ENCODE results near the gene PKIB.

Gene PKIB

DNA sequence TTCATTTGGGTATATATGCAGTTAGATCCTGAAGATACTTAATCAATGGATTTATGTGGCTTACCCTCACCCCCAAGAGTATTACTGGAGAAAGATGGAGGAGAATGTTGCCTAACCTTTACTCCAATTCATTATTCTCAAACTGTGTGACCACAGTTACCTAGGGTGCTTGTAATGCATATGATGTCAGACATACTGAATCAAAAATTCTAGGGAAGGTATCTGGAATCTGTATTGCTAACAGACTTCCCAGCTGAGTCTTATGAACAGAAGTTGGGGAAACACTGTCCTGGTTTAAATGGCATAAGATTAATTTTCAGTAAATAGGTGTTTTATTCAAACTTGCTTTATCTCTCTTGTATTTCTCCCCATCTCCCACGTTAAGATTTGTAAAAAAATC is 83.9 kb downstream of the PKIB start:
- ATAC-seq, result no peak
- TF ChIP-seq, protein P1, sequence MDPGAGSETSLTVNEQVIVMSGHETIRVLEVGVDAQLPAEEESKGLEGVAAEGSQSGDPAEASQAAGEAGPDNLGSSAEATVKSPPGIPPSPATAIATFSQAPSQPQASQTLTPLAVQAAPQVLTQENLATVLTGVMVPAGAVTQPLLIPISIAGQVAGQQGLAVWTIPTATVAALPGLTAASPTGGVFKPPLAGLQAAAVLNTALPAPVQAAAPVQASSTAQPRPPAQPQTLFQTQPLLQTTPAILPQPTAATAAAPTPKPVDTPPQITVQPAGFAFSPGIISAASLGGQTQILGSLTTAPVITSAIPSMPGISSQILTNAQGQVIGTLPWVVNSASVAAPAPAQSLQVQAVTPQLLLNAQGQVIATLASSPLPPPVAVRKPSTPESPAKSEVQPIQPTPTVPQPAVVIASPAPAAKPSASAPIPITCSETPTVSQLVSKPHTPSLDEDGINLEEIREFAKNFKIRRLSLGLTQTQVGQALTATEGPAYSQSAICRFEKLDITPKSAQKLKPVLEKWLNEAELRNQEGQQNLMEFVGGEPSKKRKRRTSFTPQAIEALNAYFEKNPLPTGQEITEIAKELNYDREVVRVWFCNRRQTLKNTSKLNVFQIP (CRISPR knock-in tag; IDR thresholded peaks at IDR 0.05; ENCODE audit: borderline replicate concordance, low read depth), result no peak
- TF ChIP-seq RARB (CRISPR knock-in tag; IDR thresholded peaks at IDR 0.05) (no peak), ZNF70 (CRISPR knock-in tag; IDR thresholded peaks at IDR 0.05) (no peak), TCF4 (CRISPR knock-in tag; IDR thresholded peaks at IDR 0.05; ENCODE audit: borderline replicate concordance) (no peak), ZNF8 (CRISPR knock-in tag; IDR thresholded peaks at IDR 0.05) (no peak), ISL1 (CRISPR knock-in tag; IDR thresholded peaks at IDR 0.05) (no peak), OSR1 (CRISPR knock-in tag; IDR thresholded peaks at IDR 0.05) (no peak), ZC3H10 (CRISPR knock-in tag; IDR thresholded peaks at IDR 0.05) (no peak), BACH2 (CRISPR knock-in tag; IDR thresholded peaks at IDR 0.05; ENCODE audit: borderline replicate concordance) (no peak), ZNF565 (CRISPR knock-in tag; conservative IDR thresholded peaks at IDR 0.05; ENCODE audit: low read depth) (no peak), SNAI2 (CRISPR knock-in tag; IDR thresholded peaks at IDR 0.05) (no peak), TOX (CRISPR knock-in tag; IDR thresholded peaks at IDR 0.05; ENCODE audit: borderline replicate concordance) (no peak), GLIS3 (CRISPR knock-in tag; IDR thresholded peaks at IDR 0.05) (no peak), ESRRG (CRISPR knock-in tag; IDR thresholded peaks at IDR 0.05) (no peak), ZFP30 (CRISPR knock-in tag; IDR thresholded peaks at IDR 0.05) (no peak), ZFP3 (CRISPR knock-in tag; IDR thresholded peaks at IDR 0.05) (no peak)
- TF ChIP-seq, protein P2, sequence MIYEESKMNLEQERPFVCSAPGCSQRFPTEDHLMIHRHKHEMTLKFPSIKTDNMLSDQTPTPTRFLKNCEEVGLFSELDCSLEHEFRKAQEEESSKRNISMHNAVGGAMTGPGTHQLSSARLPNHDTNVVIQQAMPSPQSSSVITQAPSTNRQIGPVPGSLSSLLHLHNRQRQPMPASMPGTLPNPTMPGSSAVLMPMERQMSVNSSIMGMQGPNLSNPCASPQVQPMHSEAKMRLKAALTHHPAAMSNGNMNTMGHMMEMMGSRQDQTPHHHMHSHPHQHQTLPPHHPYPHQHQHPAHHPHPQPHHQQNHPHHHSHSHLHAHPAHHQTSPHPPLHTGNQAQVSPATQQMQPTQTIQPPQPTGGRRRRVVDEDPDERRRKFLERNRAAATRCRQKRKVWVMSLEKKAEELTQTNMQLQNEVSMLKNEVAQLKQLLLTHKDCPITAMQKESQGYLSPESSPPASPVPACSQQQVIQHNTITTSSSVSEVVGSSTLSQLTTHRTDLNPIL (CRISPR knock-in tag; IDR thresholded peaks at IDR 0.05; ENCODE audit: low read depth), result no peak
- TF ChIP-seq, protein P3, sequence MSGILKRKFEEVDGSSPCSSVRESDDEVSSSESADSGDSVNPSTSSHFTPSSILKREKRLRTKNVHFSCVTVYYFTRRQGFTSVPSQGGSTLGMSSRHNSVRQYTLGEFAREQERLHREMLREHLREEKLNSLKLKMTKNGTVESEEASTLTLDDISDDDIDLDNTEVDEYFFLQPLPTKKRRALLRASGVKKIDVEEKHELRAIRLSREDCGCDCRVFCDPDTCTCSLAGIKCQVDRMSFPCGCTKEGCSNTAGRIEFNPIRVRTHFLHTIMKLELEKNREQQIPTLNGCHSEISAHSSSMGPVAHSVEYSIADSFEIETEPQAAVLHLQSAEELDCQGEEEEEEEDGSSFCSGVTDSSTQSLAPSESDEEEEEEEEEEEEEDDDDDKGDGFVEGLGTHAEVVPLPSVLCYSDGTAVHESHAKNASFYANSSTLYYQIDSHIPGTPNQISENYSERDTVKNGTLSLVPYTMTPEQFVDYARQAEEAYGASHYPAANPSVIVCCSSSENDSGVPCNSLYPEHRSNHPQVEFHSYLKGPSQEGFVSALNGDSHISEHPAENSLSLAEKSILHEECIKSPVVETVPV (CRISPR knock-in tag; IDR thresholded peaks at IDR 0.05), result no peak
- TF ChIP-seq, protein P4, sequence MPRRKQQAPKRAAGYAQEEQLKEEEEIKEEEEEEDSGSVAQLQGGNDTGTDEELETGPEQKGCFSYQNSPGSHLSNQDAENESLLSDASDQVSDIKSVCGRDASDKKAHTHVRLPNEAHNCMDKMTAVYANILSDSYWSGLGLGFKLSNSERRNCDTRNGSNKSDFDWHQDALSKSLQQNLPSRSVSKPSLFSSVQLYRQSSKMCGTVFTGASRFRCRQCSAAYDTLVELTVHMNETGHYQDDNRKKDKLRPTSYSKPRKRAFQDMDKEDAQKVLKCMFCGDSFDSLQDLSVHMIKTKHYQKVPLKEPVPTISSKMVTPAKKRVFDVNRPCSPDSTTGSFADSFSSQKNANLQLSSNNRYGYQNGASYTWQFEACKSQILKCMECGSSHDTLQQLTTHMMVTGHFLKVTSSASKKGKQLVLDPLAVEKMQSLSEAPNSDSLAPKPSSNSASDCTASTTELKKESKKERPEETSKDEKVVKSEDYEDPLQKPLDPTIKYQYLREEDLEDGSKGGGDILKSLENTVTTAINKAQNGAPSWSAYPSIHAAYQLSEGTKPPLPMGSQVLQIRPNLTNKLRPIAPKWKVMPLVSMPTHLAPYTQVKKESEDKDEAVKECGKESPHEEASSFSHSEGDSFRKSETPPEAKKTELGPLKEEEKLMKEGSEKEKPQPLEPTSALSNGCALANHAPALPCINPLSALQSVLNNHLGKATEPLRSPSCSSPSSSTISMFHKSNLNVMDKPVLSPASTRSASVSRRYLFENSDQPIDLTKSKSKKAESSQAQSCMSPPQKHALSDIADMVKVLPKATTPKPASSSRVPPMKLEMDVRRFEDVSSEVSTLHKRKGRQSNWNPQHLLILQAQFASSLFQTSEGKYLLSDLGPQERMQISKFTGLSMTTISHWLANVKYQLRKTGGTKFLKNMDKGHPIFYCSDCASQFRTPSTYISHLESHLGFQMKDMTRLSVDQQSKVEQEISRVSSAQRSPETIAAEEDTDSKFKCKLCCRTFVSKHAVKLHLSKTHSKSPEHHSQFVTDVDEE (CRISPR knock-in tag; IDR thresholded peaks at IDR 0.05), result no peak
- TF ChIP-seq, protein P5, sequence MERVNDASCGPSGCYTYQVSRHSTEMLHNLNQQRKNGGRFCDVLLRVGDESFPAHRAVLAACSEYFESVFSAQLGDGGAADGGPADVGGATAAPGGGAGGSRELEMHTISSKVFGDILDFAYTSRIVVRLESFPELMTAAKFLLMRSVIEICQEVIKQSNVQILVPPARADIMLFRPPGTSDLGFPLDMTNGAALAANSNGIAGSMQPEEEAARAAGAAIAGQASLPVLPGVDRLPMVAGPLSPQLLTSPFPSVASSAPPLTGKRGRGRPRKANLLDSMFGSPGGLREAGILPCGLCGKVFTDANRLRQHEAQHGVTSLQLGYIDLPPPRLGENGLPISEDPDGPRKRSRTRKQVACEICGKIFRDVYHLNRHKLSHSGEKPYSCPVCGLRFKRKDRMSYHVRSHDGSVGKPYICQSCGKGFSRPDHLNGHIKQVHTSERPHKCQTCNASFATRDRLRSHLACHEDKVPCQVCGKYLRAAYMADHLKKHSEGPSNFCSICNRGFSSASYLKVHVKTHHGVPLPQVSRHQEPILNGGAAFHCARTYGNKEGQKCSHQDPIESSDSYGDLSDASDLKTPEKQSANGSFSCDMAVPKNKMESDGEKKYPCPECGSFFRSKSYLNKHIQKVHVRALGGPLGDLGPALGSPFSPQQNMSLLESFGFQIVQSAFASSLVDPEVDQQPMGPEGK (CRISPR knock-in tag; IDR thresholded peaks at IDR 0.05; ENCODE audit: borderline replicate concordance), result no peak

DNA sequence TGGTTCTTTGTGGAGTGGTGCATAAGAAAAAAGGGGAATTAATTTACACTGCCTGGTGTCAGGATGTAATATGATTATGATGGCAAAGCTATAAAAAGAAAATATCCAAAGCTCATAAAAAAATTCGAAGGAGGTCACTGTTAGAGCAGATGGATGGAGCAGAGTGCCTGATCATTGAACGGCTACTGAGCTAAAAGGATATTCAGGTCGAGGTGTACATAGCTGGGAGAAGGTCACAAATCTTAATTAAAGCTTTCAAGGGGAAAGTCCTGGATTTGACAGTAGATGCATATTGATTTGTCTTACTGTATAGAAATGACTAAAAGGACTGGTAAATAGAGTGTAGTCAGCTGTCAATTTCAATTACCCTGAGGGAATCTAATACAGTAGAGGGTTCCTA is 84.4 kb downstream of the PKIB start:
- ATAC-seq, result no peak
- TF ChIP-seq, protein P1 (CRISPR knock-in tag; IDR thresholded peaks at IDR 0.05; ENCODE audit: borderline replicate concordance, low read depth), result no peak
- no peak for TF ChIP-seq OSR1 (CRISPR knock-in tag; IDR thresholded peaks at IDR 0.05)

DNA sequence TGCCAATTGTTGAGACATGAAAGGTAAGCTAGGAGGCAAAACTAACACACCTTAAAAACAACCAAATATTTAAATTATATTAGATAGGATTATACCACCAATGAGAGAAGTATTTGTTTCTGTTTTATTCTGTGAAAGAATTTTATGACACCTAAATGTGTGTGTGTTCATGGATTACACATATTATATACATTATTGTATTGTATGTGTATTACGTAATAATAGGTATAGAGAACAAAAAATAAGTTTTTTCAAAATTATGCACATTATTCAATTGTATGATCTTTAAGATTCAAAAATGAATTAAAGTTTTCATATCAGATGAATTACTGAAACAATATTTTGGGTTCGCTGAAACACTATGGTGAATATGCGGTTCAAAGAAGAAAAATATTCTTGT is 85.0 kb downstream of the PKIB start:
- no peak for ATAC-seq
- TF ChIP-seq ISL1 (CRISPR knock-in tag; IDR thresholded peaks at IDR 0.05), result no peak
- TF ChIP-seq ZNF8 (CRISPR knock-in tag; IDR thresholded peaks at IDR 0.05), result no peak
- no peak for TF ChIP-seq SNAI2 (CRISPR knock-in tag; IDR thresholded peaks at IDR 0.05)
- TF ChIP-seq ARNTL (CRISPR knock-in tag; IDR thresholded peaks at IDR 0.05; ENCODE audit: borderline replicate concordance, low read depth), result no peak
- no peak for TF ChIP-seq OSR1 (CRISPR knock-in tag; IDR thresholded peaks at IDR 0.05)
- TF ChIP-seq, protein P4 (CRISPR knock-in tag; IDR thresholded peaks at IDR 0.05), result no peak
- TF ChIP-seq, protein P5 (CRISPR knock-in tag; IDR thresholded peaks at IDR 0.05; ENCODE audit: borderline replicate concordance), result no peak
